ENCODE results near the gene MUC3A.

MUC3A gene

DNA sequence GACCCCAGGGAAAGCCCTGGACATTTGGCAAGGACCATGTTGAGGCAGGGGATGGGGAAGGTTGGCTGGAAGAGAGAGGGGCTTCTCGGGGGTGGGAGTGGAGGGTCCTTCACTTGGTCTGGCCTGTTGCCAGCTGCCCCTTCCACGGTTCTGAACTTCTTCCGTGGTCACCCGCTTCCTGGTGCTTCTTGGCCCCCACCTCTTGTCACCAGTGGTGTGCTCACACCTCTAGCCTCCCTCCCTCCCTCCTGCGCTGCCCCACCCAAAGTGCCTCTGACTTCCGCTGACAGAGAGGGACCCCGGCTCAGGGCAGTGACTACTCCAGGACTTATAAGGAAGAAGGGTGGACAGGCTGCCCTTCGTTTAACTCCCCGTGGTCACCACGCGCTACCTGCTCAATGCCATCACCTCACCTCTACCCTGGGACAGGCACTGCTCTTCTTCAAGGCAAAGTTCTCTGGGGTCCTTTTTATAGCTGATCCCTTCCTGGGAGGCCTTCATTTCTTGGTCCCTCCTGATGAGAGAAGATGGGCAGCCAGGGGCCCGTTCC is 19.8 kb downstream of the MUC3A start, which contains the start of gene MUC12:
TSS of gene MUC12 (plus strand) at position 500 of the 550 bp plus-strand sequence. CDS start 58 bp downstream, outside the sequence.
- TF ChIP-seq, protein P1, sequence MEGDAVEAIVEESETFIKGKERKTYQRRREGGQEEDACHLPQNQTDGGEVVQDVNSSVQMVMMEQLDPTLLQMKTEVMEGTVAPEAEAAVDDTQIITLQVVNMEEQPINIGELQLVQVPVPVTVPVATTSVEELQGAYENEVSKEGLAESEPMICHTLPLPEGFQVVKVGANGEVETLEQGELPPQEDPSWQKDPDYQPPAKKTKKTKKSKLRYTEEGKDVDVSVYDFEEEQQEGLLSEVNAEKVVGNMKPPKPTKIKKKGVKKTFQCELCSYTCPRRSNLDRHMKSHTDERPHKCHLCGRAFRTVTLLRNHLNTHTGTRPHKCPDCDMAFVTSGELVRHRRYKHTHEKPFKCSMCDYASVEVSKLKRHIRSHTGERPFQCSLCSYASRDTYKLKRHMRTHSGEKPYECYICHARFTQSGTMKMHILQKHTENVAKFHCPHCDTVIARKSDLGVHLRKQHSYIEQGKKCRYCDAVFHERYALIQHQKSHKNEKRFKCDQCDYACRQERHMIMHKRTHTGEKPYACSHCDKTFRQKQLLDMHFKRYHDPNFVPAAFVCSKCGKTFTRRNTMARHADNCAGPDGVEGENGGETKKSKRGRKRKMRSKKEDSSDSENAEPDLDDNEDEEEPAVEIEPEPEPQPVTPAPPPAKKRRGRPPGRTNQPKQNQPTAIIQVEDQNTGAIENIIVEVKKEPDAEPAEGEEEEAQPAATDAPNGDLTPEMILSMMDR (IDR thresholded peaks at IDR 0.05; ENCODE audit: low read depth, low read length), result no peak
- DNase-seq (ENCODE audit: low read depth, low spot score), result no peak
- in situ Hi-C loops (cut with HindIII; ENCODE audit: low sequenced_read_pairs), result no loop called here
- H3K4me3 ChIP-seq (ENCODE audit: low read depth, low read length), result no peak within 1 kb of the TSS

DNA sequence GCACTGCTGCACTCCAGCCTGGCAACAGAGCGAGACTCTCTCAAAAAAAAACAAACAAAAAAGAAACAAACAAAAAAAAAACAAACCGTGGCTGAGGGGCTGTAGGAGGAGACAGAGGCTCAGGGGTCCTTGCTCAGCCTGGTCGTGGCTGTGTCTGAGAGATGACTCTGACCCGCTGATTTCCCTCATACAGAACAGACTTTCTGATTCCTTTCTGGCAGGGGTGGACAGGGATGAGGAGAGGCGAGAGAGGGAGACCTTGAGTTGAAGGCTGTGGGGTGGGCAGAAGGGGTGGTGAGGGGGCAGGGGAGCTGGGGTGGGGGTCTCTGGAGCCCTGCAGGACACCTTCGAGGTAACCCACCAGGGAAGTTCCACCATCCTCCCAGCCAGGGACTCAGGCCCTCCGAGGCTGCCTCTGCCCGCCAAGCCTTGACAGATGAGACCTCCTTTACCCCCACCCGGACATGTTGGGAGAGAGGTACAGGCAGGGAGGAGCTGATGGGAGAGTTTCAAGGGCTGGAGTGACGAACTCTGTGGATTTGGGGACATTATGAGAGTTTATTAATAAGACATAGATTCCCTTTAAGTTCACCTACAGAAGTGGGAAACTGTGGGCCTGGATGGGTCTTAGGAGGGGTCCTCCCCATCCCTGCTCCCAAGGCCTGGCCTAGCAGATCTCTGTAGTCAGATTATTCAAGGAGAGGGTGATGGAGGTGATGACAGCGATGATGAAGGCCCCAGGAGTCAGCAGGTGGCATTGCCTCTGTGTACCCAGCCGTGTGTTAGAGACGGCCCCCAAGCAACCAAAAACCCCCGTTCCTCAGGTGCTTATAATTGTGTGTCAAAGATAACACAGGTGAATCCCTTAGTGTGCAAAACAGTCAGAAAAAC is 22.0 kb downstream of the MUC3A start:
- in situ Hi-C loops (cut with HindIII; ENCODE audit: low sequenced_read_pairs), result no loop called here
- no peak overlapping the region for H3K4me3 ChIP-seq (ENCODE audit: low read depth, low read length)
- DNase-seq (ENCODE audit: low read depth, low spot score), result no peak
- TF ChIP-seq, protein P1 (IDR thresholded peaks at IDR 0.05; ENCODE audit: low read depth, low read length), result no peak

DNA sequence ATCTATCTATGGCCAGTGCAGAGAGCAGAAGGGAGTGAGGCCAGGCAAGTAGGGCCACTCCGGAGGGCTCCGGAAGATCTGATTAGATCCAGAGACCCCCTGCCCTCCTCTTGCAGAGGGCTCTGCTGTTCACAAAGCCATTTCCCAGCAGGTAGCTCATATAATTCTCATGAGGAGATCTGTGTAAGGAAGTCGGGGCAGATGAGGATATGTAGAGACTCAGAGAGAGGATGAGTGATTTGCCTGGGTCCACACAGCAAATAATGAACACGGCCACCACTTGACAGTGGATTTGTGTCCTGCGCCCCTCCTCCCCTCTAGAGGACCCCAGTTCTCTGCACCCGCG is 22.6 kb downstream of the MUC3A start:
- TF ChIP-seq, protein P1 (IDR thresholded peaks at IDR 0.05; ENCODE audit: low read depth, low read length), result no peak
- no peak overlapping the region for H3K4me3 ChIP-seq (ENCODE audit: low read depth, low read length)
- no peak for DNase-seq (ENCODE audit: low read depth, low spot score)
- in situ Hi-C loops (cut with HindIII; ENCODE audit: low sequenced_read_pairs), result no loop called here

DNA sequence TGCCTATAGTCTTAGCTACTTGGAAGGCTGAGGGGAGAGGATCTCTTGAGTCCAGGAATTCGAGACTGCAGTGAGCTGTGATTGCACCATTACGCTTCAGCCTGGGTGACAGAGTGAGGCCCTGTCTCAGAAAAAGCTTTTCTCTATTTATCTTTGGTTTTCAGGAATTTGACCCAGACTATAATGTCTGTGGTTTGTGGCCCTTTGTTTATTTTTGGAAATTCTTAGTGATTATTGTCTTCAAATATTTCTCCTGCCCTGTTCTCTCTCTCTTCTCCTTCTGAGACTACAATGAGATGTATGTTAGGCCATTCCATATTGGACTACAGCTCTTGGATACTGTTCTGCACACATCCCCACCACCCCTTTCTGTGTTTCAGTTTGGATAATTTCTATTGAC is 24.7 kb downstream of the MUC3A start:
- H3K4me3 ChIP-seq (ENCODE audit: low read depth, low read length), result no peak overlapping the region
- TF ChIP-seq, protein P1 (IDR thresholded peaks at IDR 0.05; ENCODE audit: low read depth, low read length), result no peak
- in situ Hi-C loops (cut with HindIII; ENCODE audit: low sequenced_read_pairs), result no loop called here
- DNase-seq (ENCODE audit: low read depth, low spot score), result no peak

DNA sequence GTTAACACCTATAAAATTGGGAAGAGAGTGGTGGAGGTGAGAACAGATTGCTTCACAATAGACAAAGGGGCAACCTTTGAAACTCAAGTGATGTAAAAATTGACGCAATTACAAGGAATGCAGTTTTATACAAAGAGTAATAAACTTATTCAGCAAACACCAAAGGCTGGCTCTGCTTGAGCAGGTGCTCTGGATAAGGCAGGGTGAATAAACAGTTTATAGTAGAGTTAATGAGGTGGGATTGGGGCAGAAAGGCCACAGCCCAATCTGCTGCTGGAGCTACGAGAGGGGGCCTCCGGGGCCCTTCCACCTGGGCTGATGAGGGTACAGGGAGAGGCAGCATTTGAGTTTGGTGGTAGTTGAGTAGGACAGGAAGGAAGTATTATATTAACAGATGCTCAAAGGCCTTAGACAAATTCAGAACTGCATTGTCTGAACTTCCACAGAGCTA is 26.1 kb downstream of the MUC3A start:
- in situ Hi-C loops (cut with HindIII; ENCODE audit: low sequenced_read_pairs), result no loop called here

DNA sequence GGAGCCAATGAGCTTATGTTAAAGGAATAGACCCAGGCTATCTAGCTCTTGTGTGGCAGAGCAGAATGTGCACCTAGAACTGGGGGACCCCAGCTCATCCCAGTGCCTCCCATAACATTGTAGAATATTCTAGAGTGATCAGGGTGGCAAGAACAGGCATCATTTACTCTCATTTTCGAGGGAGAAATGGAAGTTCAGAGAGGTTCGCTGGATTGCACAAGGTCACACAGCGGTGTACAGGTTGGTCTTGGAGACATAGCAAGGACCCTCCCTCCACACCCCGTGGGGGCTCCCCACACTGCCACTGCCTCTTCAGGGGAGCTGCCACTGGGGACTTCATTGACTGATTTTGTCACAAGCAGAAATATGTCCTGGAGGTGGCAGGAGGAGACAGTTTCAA is 29.0 kb downstream of the MUC3A start:
- no peak overlapping the region for H3K4me3 ChIP-seq (ENCODE audit: low read depth, low read length)
- DNase-seq (ENCODE audit: low read depth, low spot score), result no peak
- TF ChIP-seq, protein P1 (IDR thresholded peaks at IDR 0.05; ENCODE audit: low read depth, low read length), result no peak
- in situ Hi-C loops (cut with HindIII; ENCODE audit: low sequenced_read_pairs), result no loop called here

More for the DNA sequence above, 26.1 kb downstream of the MUC3A start:
- TF ChIP-seq, protein P1 (IDR thresholded peaks at IDR 0.05; ENCODE audit: low read depth, low read length), result no peak
- H3K4me3 ChIP-seq (ENCODE audit: low read depth, low read length), result no peak overlapping the region
- DNase-seq (ENCODE audit: low read depth, low spot score), result no peak
